Ecto neural progenitor cell (in vitro differentiated cells): ENCODE data around the gene DFFB.
"Not testable (repeated sequence)": the region's sequence is repeated elsewhere in the genome, so short reads cannot be mapped to it uniquely, and the experiment has no call there.

Source experiments
- DNase-seq: peaks from one replicate; pipeline ENCODE4 v3.0.0-alpha.2; 2018; ENCODE audit warnings: low spot score

The DFFB gene, protein sequence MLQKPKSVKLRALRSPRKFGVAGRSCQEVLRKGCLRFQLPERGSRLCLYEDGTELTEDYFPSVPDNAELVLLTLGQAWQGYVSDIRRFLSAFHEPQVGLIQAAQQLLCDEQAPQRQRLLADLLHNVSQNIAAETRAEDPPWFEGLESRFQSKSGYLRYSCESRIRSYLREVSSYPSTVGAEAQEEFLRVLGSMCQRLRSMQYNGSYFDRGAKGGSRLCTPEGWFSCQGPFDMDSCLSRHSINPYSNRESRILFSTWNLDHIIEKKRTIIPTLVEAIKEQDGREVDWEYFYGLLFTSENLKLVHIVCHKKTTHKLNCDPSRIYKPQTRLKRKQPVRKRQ

DNA sequence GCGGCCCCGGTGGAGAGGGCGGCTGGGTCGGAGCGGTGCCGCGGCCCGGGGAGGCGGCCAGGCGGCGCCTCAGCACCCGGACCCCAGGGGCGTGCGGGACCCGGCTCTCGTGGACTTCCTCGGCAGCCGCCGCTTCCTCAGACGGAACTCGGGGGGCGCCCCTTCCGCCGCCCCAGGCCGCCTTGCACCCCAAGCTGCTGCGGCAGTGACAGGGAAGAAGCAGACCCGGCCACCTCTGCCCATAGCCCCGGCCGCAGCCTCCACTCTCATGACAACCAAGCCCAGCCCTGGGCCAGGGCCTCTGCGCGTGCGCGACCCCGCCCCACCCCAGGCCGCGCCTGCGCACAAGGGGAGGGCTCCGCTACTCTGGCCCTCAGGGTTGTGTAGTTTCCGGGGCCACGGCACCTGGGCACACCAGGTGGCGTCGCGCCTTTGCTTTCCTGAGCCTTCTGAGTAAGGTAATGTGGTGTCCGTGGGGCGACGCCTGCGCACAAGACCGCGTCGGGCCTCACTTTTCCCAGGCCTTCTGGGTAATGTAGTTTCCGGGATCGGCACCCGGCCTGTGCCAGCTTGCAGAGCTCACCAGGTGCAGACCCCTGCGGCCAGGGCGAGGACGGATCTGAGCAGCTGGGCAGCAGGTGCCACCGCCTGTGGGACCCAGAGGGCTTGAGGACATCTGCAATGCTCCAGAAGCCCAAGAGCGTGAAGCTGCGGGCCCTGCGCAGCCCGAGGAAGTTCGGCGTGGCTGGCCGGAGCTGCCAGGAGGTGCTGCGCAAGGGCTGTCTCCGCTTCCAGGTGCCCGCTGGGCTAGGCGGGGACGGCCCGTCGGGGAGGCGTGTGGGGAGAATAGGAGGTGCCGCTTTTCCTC lies at the start of gene DFFB, which contains the start of gene CEP104:
Gene DFFB (plus strand): TSS at position 554 of the 868 bp plus-strand sequence. CDS start 128 bp downstream, at position 682.
Gene CEP104 (minus strand): TSS at position 289 of the 868 bp plus-strand sequence. CDS start 4,804 bp downstream, outside the sequence.
- peak; percentile 95 for DNase-seq

DNA sequence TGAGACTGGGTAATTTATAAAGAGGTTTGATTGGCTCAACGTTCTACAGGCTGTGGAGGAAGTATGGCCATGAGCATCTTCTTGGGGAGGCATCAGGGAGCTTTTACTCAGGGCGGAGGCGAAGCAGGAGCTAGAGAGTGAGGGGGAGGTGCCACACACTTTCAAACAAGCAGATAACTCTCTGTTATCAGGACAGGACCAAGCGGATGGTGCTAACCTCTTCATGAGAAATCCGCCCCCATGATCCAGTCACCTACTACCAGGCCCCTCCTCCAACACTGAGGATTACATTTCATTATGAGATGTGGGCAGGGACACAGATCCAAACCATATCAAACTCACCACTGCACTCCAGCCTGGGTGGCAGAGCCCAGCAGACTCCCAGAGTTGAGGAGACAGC lies 49.5 kb upstream of the DFFB start:
- DNase-seq = no peak

DNA sequence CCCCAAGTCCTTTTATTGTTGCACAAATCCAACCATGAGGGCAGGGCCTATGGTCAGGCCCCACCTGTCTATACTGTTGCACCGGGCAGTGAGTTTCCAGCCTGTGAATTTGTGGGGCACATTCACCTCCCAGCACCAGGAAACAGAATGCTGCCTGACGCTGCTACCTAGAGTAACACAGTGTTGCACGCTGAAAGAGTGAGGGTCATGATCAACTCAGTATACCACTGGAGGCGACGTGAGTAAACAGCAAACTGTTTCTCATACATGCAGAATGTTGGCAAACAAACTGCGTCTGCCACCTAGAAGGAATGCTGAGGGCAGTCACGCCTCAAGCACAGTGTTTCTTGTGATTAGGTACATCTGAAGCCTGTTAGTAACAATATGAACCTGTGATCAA lies 47.6 kb upstream of the DFFB start:
- no peak for DNase-seq

DNA sequence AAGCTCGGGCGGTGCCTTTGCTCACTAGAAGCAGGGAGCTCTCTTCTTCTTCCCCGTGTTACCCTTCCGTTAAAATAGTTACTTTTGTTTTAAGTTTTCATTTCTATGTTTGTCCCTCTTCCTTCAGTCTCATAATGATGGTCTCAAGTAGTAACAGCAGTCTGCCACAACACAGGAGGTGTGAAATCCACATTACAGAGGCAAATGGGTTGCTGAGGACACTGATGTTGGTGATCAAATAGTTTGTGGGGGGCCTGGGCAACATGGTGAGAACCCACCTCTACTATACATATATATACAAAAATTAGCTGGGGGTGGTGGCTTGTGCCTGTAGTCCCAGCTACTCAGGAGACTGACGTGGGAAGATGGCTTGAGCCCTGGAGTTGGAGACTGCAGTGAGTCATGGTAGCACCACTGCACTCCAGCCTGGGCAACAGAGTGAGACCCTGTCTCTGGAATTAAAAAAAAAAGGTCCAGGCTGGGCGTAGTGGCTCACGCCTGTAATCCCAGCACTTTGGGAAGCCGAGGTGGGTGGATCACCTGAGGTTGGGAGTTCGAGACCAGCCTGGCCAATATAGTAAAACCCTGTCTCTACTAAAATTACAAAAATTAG lies 47.0 kb upstream of the DFFB start:
- not testable (repeated sequence) for DNase-seq

DNA sequence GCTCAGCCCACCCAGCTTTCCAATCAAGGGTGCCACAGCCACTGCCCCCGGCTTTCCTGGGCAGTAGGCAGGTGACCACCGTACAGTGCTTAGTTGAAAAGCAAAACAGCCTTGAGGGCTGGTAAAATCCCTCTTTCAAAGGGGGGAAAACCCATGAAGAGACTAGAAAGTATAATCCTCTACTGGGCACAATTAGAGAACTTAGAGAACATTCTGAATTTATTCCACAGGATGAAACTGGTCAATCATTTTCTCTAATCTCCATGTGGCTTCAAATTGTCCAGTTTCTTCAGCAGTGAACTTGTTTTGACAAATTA lies 45.7 kb upstream of the DFFB start:
- DNase-seq = no peak

DNA sequence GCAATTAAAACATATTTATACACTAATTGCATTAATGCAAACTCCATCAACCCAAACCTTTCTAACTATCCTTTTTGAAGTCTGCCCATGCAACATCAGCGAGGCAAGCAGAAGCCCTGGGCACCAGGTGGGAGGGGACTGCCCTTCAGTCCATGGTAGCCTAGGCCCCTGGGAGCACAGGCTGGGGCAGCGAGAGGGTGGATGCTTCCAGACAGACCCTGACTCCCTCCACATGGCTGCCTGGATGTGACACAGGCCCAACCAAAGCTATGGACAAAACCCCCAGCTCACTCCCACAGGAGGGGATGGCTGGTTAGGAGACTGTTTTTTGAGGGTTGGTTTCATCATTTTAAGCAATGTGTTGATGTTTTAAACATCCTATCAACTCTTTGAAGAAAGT lies 43.2 kb upstream of the DFFB start:
- DNase-seq = no peak

DNA sequence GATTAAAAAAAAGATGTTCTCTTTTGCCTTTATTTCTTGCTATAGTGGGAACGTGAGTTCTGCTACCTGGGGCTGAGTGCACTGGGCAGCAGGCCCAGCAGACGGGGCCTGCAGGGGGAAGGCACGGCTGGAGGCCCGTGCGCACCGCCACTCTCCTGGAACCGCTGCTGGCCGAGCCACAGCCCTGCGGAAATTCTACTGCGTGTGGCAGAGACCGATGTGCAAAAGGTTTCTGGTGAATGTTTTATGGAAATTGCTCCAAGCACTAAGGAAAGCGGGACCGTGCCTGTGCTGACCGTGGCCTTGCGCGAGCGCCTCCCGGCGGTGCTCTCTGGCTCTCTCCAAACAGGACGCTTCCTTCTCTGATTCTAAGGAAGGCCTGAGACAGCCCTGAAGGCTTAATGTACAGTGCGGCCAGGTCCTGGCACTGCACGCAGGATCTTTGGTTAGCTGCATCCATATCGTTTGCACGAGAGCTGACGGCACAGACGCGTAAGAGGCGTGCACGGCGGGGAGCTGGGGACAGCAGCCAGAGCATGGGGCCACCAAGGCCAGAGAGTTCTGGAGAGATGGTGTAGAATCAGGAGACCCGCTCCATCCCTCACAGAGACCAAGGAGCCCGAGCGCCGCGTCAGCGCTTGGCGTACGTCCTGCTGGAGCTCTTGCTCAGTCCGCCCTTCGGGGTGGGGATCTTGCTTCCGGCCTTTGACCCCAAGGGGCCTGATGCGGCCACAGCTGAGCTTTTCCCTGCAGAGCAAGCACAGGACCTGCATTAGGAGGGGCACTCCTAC lies 42.3 kb upstream of the DFFB start:
- no peak for DNase-seq

DNA sequence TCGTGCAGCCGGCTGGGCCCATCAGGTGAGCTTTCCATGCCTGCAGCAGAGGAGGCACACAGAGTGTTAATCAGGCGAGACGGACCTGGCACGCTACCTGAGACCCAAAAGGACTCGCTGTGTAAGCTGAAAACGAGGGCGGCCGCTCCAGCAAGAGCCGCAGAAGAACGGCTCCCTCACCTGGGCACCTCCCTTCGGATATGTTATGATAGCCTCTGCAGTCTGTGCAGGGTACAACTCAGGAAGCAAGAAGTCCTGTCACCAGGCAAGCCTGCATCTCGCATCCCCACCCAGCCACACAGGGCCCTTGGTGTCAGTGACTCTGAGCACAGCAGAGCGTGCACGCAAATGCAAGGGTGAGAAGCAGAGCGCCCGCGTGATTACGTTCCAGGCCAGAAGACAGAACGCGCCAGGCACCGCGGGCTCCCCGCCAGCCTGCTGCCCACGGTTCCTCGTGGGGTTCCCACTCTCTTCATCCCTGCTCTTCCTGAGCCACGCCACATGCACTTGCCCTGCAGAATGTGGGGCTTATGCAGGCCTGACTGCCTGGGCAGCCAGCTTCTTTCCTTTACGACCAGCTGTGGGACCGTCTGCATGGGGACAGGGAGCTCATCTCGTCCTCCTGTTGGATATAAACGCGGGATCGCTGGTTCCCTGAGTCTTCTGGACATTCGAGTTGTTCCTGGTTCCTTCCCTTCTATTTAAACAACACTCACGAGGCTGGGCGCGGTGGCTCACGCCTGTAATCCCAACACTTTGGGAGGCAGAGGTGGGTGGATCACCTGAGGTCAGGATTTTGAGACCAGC lies 40.7 kb upstream of the DFFB start:
- no peak for DNase-seq

DNA sequence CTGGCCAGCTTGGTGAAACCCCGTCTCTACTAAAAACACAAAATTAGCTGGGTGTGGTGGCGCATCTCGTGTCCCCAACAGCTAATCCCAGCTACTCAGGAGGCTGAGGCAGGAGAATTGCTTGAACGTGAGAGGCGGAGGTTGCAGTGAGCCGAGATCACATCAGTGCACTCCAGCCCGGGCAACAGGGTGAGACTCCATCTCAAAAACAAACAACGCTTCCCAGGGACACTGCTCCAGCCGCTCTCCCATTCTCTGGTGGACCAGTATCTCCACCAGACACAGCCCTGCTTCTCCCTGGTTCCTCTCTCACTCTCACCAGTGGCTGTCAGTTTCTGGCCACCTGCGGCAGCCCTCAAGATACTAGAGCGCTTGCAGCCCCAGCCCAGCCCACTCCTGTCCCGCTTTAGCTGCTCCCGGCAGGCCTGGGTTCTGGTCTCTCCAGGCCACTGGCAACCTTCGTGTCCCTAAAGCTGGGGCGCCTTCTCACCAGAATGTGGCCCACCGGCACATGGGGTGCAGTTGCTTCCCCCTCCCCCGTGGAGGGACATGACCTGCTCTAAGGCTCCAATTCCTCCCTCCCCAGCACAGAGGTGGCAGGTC lies 40.0 kb upstream of the DFFB start:
- DNase-seq = no peak

DNA sequence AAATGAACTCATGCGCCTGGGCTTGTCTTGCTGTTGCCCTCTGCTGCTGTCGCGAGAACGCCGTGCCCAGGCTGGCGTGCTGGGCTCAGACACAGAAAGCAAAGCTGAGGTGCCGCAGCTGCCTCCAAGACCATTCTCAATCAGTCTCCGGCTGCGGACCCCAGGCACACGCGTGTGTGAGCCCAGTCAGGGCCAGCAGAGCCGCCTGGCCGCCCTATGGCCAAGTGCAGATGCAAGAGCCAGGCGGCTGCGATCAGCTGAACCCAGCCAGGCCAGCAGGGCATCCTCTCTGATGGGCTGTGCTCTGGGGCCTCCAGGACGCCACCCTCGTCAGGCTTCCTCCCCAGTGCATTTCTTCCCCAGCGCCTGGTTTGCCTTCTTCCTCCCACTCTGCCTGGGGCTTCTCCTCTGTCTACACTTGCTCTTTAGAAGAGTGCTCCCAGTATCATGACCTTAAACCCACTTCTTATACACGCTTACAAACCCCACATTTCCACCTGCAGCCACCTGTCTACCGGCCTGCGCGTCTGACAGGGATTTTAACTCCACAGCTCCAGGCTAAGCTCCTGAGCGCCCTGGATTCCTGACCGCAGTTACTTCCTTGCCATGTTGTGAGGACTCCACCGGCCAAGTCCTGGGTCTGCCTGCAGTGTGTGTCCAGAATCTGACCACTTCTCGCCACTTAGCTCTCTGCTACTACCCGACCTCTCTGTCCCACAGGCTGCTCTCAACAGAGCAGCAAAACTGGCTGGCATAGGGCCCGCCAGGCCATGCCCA lies 39.3 kb upstream of the DFFB start:
- DNase-seq = no peak

DNA sequence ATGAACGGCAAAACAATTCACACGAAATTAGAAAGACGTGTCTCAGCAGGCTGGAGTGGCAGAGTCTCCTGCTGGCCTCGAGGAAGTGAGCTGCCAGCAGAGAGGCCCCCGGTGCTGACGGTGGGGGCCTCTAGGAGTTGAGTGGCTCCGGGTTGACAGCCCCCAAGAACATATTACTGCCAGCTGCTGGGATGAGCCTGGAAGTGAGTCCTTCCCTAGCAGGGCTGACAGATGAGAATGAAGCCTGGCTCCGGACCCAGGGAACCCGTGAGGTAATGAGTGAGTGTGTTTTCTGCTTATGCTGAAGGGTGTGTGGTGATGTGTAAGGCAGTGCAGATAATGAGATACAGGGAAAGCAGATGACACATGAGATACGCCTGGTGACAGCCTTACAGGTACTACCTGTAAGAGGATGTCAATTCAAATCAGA lies 37.5 kb upstream of the DFFB start:
- no peak for DNase-seq

DNA sequence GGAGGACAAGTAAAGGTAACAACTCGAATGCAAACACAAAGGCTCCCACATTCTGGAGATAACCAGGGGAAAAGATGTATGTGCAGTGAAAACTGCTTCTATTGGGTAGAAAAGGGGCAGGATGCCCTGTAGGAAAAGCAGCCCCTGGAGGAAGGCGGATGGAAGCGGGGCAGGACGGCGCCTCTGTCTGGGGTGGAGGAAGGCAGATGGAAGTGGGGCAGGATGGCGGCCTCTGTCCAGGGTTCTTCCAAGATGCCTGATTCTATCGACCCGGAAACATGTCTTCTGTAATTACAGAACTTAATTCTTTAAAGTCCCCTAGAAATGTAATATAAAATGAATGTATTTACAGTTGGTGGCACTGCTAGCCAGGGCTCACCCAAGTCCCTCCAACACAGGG lies 37.0 kb upstream of the DFFB start:
- no peak for DNase-seq

DNA sequence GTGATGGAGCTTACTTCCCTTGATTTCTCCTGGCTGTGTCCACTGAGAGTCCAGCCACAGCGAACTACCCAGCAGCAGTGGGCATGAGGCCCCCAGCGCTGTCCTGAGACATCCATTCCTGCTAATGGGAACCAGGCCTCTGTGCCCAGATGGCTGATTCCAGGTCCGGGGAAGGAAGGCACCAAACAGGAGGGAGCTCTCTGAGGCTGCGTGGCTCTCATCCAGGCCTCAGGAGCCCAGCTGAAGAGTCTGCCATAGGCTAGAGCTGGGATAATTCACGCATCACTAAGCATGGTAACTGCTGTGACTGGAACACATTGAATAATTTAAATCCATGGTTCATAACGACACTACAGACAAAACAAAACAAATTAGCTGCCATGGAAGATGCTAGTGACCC lies 36.3 kb upstream of the DFFB start:
- DNase-seq = no peak

DNA sequence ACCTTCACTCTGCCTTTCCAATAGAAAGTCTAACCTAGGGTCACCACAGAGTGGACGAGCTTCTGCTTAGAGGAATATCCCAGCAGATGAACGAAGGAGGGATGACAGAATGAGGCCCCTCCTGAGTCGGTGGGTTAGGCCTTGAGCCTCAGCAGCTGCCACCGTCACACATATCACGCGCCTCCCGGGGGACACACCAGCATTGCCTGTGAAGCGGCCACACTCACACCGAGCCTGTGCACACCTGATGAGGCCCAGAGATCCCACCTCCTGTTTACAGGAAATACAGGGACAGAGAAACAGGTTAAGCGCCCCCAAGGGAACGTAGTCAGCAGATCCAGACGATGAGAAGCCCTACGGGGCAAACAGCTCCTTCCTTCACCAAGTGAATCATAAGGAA lies 35.8 kb upstream of the DFFB start:
- DNase-seq = no peak

DNA sequence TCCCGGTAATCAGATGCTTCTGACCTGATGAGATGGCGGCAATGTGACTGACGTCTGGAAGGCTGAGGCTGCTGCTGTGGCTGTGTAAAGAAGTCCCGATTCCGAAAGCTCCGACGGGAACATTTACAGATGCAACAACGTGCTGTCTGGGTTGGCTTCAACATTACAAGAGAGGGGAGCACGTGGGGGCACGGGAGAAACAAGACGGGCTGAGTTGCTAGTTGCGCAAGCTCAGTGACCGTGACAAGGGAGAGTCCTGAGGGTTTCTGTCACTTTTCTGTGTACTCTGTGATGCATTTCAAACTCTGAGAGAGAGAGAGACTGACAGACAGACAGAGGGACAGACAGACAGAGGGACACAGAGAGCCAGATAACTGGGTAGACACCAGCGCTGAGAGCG lies 35.4 kb upstream of the DFFB start:
- DNase-seq = no peak

DNA sequence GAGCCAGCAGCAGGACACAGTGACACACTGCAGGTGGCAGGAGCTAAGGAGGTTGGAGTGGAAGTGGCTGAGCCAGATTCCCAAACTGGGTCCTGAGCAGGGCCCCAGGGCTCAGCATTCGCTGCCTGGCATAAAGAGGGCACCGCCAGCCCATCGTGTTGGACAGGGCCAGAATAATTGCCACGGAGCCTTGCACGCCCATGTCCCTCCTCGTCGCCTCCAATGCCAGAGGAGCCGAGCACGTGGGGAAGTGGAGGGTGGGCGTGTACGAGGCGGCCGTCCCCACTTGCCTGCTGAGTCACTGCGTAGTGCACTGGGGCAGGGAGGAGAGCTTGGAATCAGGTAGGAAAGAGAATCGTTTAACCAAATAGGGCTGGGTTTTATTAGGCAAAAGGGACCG lies 34.9 kb upstream of the DFFB start:
- DNase-seq = no peak

DNA sequence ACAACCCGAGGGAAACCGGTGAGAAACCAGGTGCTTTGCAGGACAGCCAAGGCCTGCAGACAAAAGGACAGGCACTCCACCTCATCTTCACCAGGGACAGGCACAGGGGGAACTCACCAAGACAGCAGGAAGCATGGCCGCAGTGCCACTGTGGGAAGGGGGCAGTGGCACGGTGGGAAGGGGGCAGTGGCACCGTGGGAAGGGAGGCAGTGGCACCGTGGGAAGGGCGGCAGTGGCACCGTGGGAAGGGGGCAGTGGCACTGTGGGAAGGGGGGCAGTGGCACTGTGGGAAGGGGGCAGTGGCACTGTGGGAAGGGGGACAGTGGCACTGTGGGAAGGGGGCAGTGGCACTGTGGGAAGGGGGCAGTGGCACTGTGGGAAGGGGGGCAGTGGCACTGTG lies 32.6 kb upstream of the DFFB start:
- DNase-seq = no peak

DNA sequence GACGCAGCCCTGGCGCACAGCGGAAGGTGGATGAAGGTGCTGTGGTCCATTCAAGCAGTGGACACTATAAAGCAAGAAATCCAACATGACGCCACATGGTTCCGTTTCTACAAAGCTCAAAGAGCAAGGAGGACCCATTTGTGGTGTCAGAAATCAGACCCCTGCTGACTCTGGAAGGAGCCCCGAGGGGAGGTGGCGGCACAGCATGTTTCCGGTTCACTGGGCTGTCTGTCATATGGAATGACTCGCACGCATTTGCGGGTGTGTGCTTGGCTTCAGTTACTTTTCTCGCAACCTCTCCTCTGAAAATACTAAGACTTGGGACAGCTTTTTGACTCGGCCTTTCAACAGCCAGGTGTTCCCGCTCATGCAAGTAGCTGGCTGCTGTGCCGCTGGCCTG lies 31.9 kb upstream of the DFFB start:
- no peak for DNase-seq

DNA sequence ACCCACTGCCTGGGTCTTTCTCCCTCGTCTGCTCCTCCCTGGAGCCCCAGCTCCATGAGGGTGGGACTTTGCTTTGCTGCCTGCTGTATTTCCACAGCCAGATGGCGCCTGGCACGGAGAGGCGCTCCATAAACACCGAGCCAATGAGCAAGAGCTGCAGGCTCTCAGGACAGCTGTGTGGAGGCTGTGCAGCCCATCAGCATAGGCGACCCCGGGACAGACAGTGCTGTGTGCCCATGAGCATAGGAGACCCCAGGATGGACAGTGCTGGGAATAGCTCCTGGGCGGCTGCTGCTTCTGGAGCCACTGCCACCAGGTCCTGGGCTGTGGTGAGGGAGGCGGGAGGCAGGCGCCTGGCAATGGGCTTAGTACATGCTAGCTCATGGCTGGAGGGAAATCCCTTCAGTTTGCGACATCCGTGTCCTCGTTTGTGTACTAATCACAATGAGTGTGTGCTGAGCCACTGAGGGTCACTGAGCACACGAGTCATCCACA lies 29.4 kb upstream of the DFFB start:
- peak; percentile 58 for DNase-seq

DNA sequence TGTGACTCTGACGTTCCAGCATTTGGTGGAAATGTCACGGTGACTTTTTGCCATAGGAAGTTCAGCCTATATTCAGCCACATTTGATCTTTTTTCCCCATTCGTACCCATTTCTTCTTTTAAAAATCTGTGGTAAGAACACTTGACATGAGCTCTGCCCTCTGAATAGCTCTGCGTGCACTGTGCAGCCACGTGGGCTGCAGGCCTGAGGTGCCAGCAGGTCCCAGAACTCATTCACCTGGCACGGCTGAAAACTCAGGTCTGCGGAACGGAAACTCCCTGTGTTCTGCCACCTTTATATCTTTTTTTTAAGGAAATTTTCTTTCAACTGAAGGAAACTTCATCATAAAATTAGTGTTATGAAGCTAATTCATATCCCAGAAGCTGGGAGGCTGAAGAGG lies 28.9 kb upstream of the DFFB start:
- no peak for DNase-seq
